HG03045 (cell line): ENCODE results near the gene PTPRJ.

ENCODE experiments used
- ATAC-seq: cut with Tn5 transposase; IDR thresholded peaks from one replicate; pipeline ENCODE4 v1.9.1; 2021; ENCODE audit warnings: mild to moderate bottlenecking, moderate library complexity; ENCODE audit not compliant: unreplicated experiment

Gene PTPRJ

GRCh38 chr11:47967577-47968525 lies 12.5 kb upstream of the PTPRJ start:
- no peak for ATAC-seq

- no peak for ATAC-seq
Observed at GRCh38 chr11:47969401-47969800, 11.0 kb upstream of the PTPRJ start.

GRCh38 chr11:47971501-47971900 lies 8.9 kb upstream of the PTPRJ start:
- ATAC-seq = no peak

GRCh38 chr11:47973173-47973572 lies 7.2 kb upstream of the PTPRJ start:
- no peak for ATAC-seq

GRCh38 chr11:47976931-47977330 lies 3.4 kb upstream of the PTPRJ start:
- no peak for ATAC-seq

GRCh38 chr11:47977623-47978022 lies 2.7 kb upstream of the PTPRJ start:
- no peak for ATAC-seq

GRCh38 chr11:47979378-47980087 lies 826 bp upstream of the PTPRJ start:
- no peak for ATAC-seq

- peak; percentile 53 for ATAC-seq
Observed at GRCh38 chr11:47980907-47981621, 705 bp downstream of the PTPRJ start.

GRCh38 chr11:47981667-47982404 lies 1.5 kb downstream of the PTPRJ start:
- ATAC-seq = no peak

- ATAC-seq = no peak
Observed at GRCh38 chr11:47982616-47983015, 2.3 kb downstream of the PTPRJ start.

- no peak for ATAC-seq
Observed at GRCh38 chr11:47983464-47984397, 3.4 kb downstream of the PTPRJ start.

- no peak for ATAC-seq
Observed at GRCh38 chr11:47986219-47986618, 5.9 kb downstream of the PTPRJ start.

- ATAC-seq = no peak
Observed at GRCh38 chr11:47986742-47987141, 6.4 kb downstream of the PTPRJ start.

GRCh38 chr11:47987310-47987709 lies 7.0 kb downstream of the PTPRJ start:
- ATAC-seq = no peak

- ATAC-seq = no peak
Observed at GRCh38 chr11:47987781-47988180, 7.4 kb downstream of the PTPRJ start.

GRCh38 chr11:47989779-47990178 lies 9.4 kb downstream of the PTPRJ start:
- no peak for ATAC-seq

GRCh38 chr11:47991266-47991830 lies 11.0 kb downstream of the PTPRJ start:
- no peak for ATAC-seq

GRCh38 chr11:47991894-47992293 lies 11.5 kb downstream of the PTPRJ start:
- ATAC-seq = no peak
